Pancreas (tissue), 10 donors: ENCODE measurements around the gene TC2N. TPM values are rescaled to one million over a fixed set of nuclear protein-coding genes. Genes with fewer than 3 reads are reported as not detected.

Experiments
- ATAC-seq, 4 donors: fragments of 200-7000 bp; cut with Tn5 transposase; one replicate each; pipeline versions ENCODE4 v1.8.0 to v1.9.1; 2020; ENCODE audit warnings: mild to moderate bottlenecking in 4 of 4, moderate library complexity in 4 of 4
- DNase-seq, 6 donors: peaks; one replicate each; pipeline ENCODE4 v3.0.0-alpha.2; 2020
- FAIRE-seq: peaks from 2 replicates; lab custom pipeline; 2012; peaks lifted over from hg19 to GRCh38; lab: Jason Lieb, UNC
- H3K27ac ChIP-seq, 4 donors: fragments of 200-600 bp; sonication (generic); 1 replicate in 3 of 4; 2 replicates in 1 of 4; pipeline versions ENCODE4 v1.5.0 to v1.8.0; 2020
- H3K27me3 ChIP-seq, 4 donors: fragments of 200-600 bp; one replicate each; pipeline ENCODE4 v1.8.0; 2021
- H3K36me3 ChIP-seq, 3 donors: fragments of 200-600 bp; sonication (generic) in 1 of 3; one replicate each; pipeline versions ENCODE4 v1.5.0 to v1.8.0; 2020 to 2021
- H3K4me1 ChIP-seq, 3 donors: fragments of 200-600 bp; one replicate each; pipeline ENCODE4 v1.8.0; 2021
- H3K4me3 ChIP-seq, 4 donors: fragments of 200-600 bp; sonication (generic) in 2 of 4; one replicate each; pipeline versions ENCODE4 v1.5.0 to v1.8.0; 2020 to 2021
- H3K9me3 ChIP-seq, 4 donors: fragments of 200-600 bp; one replicate each; pipeline ENCODE4 v1.8.0; 2021
- WGBS, 2 donors: extraction: QIAGEN DNeasy Blood & Tissue Kit; methylation state at CpG; one replicate each; pipeline ENCODE4 v1.1.7; 2013; 5-methylcytosine and 5-hydroxymethylcytosine counted together
- intact Hi-C, 3 donors: fragments of 100-400 bp; cut with DNase I; formaldehyde crosslinking; loops; one replicate each; pipeline versions ENCODE4 v1.11.1 to v1.14.2; 2022
- polyA plus RNA-seq, 2 donors: library from polyadenylated mRNA; stranded (reverse); fragments of 200-250 nt; gene quantifications; one replicate each; pipeline ENCODE4 v1.2.3, GENCODE V29; 2013
- total RNA-seq, 6 donors: library from RNA; stranded (reverse); fragmentation: NEBNext Ultra II Directional in 4 of 6; extraction: Animal tissue kit (Norgen Biotek cat#: 25700) in 4 of 6; gene quantifications; one replicate each; pipeline versions ENCODE4 v1.2.1 to v1.2.4, GENCODE V29; 2021 to 2023
- TF ChIP-seq, protein P1 (sequence below), 4 donors: fragments of 200-600 bp; sonication (generic) in 3 of 4; IDR thresholded peaks; one replicate each; pipeline versions ENCODE4 v1.5.0 to v1.8.0; 2021; ENCODE audit warnings: antibody characterized with exemption in 4 of 4
- donor health status: healthy with polysubstance abuse.
- donor health status: DM: no; HTN: no; CAD: no; lungs with moderate emphysema.
- donor health status: DM: no; HTN: no; CAD: no.
- donor health status: control.
- donor health status: control.
- donor health status: Bipolar disorder and iron deficiency.
- donor health status: DM: yes; HTN: yes; CAD: no.
- donor health status: DM: no; HTN: no; CAD: no.
- donor health status: DM: no; HTN: no; CAD: no.
- donor health status: DM: yes; HTN: yes; CAD: no.

The TC2N gene
- total and polyA plus RNA-seq, 8 donors, result 23.9 to 215 (median 112) TPM

DNA sequence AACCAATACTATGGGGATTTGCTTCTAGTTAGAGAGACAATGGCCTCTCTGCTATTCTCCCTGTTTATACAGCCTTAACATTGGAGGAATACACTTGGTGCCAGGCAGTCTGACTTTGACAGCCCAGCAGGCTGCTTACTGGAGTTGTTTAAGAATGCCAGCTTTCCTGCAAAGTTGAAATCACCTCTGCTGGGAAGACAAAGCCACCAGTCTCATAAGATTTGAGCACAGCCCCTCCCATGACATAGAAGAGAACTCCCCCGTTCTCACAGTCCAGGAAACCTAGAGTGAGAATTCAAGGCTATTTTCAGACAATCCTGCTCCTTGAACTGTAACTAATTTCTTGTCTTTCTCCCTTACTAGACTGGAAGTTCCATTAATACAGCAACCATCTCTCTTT, 114.4 kb downstream of the TC2N start:
- H3K27me3 ChIP-seq, result no peaks in the 10 kb centered on the region
- WGBS, 2 donors, result 24 to 50% methylated on average over 1 of the region's 1 CpG
- H3K4me3 ChIP-seq, result no peak overlapping the region
- ATAC-seq, result peak in 2 of 4 donors; percentile 3 to 15
- H3K36me3 ChIP-seq, result no peaks in the 10 kb centered on the region
- no peak for FAIRE-seq
- peaks cover 47 to 52% (median 49%) of the 10 kb centered on the region in 3 donors for H3K4me1 ChIP-seq
- intact Hi-C loops, result loop anchor here in 1 of 3 donors (10.0 kb wide), 1 partner anchor 142 kb away; no protein-coding TSS in a partner anchor
- no peak for DNase-seq
- TF ChIP-seq, protein P1, sequence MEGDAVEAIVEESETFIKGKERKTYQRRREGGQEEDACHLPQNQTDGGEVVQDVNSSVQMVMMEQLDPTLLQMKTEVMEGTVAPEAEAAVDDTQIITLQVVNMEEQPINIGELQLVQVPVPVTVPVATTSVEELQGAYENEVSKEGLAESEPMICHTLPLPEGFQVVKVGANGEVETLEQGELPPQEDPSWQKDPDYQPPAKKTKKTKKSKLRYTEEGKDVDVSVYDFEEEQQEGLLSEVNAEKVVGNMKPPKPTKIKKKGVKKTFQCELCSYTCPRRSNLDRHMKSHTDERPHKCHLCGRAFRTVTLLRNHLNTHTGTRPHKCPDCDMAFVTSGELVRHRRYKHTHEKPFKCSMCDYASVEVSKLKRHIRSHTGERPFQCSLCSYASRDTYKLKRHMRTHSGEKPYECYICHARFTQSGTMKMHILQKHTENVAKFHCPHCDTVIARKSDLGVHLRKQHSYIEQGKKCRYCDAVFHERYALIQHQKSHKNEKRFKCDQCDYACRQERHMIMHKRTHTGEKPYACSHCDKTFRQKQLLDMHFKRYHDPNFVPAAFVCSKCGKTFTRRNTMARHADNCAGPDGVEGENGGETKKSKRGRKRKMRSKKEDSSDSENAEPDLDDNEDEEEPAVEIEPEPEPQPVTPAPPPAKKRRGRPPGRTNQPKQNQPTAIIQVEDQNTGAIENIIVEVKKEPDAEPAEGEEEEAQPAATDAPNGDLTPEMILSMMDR (IDR thresholded peaks at IDR 0.05), result no peak
- H3K27ac ChIP-seq, result peak overlapping the region in 3 of 4 donors; percentile 7 to 75 (median 64)
- no peaks in the 10 kb centered on the region for H3K9me3 ChIP-seq

DNA sequence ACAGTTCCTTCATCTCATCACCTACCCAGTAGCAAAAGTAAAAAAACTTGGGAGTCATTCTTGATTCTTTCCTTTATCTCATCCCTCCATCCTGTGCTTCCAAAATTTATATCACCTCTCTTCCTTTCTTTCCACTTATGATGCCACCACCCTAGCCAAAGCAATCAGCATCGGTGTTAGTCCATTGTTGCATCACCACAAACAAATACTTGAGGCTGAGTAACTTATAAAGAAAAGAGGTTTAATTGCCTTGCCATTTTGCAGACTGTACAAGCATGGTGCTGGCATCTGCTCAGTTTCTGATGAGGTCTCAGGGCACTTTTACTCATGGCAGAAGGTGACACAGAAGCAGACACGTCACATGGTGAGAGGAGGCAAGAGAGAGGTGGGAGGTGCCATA, 115.6 kb downstream of the TC2N start:
- DNase-seq (peak in 1 of 6 donors; percentile 44), ATAC-seq (no peak), FAIRE-seq (no peak)
- no peaks in the 10 kb centered on the region for H3K27me3 ChIP-seq
- TF ChIP-seq, protein P1 (IDR thresholded peaks at IDR 0.05), result no peak
- WGBS, 2 donors, result 48 to 54% methylated on average over 2 of the region's 2 CpGs
- H3K9me3 ChIP-seq, result no peaks in the 10 kb centered on the region
- no peak overlapping the region for H3K4me3 ChIP-seq
- intact Hi-C loops, result loop anchor here in 1 of 3 donors (10.0 kb wide), 1 partner anchor 143 kb away; no protein-coding TSS in a partner anchor
- H3K4me1 ChIP-seq, result peaks cover 38 to 40% (median 39%) of the 10 kb centered on the region in 3 donors
- H3K36me3 ChIP-seq, result no peaks in the 10 kb centered on the region
- no peak overlapping the region for H3K27ac ChIP-seq

DNA sequence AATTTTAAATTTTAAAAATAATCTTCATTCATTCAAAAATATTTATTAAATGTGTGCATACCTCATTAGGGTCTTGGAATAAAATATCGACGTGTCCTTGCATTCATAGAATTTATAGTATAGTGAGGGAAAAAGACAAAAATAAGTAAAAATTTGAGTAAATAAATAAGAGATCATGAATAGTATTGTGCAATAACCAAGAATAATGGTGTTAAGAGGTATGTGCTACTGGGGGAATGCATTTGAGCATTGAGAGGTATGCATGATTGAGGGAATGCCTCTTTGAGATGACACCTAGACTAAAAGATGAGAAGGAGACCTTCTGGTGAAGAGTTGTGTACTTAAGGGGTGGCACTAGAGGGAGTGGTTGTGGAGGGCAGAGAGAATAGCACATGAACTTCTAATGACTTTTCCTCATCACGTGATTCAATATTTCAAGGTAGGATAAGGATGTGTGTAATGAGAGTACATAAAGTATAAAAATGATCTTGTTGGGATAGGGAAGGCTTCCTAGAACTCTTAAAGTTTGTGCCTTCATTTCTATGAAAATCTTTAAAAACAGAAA, 116.6 kb downstream of the TC2N start:
- no peaks in the 10 kb centered on the region for H3K27me3 ChIP-seq
- WGBS, 2 donors, result 82 to 83% methylated on average over 3 of the region's 3 CpGs
- ATAC-seq (no peak), DNase-seq (no peak), FAIRE-seq (peak; percentile 34)
- intact Hi-C loops, result loop anchor here in 1 of 3 donors (10.0 kb wide), 1 partner anchor 144 kb away; no protein-coding TSS in a partner anchor
- no peaks in the 10 kb centered on the region for H3K9me3 ChIP-seq
- H3K27ac ChIP-seq, result no peak overlapping the region
- no peak overlapping the region for H3K4me3 ChIP-seq
- H3K36me3 ChIP-seq, result no peaks in the 10 kb centered on the region
- TF ChIP-seq, protein P1 (IDR thresholded peaks at IDR 0.05), result no peak
- peaks cover 29 to 35% (median 33%) of the 10 kb centered on the region in 3 donors for H3K4me1 ChIP-seq

DNA sequence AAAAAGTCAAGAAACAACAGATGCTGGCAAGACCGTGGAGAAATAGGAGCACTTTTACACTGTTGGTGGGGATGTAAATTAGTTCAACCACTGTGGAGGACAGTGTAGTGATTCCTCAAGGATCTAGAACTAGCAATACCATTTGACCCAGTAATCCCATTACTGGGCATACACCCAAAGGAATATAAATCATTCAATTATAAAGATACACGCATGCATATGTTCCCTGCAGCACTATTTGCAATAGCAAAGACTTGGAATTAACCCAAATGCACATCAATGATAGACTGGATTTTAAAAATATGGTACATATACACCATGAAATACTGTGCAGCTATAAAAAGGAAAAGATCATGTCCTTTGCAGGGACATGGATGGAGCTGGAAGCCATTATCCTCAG, 117.5 kb downstream of the TC2N start:
- ATAC-seq (no peak), FAIRE-seq (no peak), DNase-seq (no peak)
- 58 to 66% methylated on average over 2 of the region's 2 CpGs for WGBS, 2 donors
- Histone ChIP-seq H3K4me1 (peaks cover 20 to 33% (median 29%) of the 10 kb centered on the region in 3 donors), H3K27me3 (no peaks in the 10 kb centered on the region), H3K4me3 (no peak overlapping the region), H3K36me3 (no peaks in the 10 kb centered on the region), H3K27ac (no peak overlapping the region), H3K9me3 (no peaks in the 10 kb centered on the region)
- TF ChIP-seq, protein P1 (IDR thresholded peaks at IDR 0.05), result no peak
- intact Hi-C loops, result loop anchor here in 1 of 3 donors (10.0 kb wide), 1 partner anchor 145 kb away; no protein-coding TSS in a partner anchor

DNA sequence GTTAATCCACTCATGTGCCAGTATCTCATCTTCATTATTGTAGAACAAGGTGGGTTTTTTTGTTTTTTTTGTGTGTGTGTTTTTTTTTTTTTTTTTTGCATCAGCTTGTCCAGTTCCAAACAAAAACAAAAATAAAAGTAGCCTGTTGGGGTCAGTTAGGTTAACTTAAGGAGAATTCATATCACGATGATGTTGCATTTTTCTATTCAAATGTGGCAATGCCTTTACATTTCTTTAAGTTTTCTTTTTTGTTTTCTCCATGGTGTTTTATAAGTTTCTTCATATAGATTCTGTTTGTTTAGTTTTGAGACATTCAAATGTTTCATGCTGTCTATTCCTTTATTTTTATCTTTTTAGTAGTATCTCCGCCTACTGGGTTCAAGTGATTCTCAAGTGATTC, 119.3 kb downstream of the TC2N start:
- H3K36me3 ChIP-seq, result no peaks in the 10 kb centered on the region
- no peak overlapping the region for H3K4me3 ChIP-seq
- H3K27me3 ChIP-seq, result no peaks in the 10 kb centered on the region
- intact Hi-C loops, result no loop called here
- ATAC-seq, result no peak
- 94 to 99% methylated on average over 2 of the region's 2 CpGs for WGBS, 2 donors
- H3K4me1 ChIP-seq, result peaks cover 12 to 29% (median 24%) of the 10 kb centered on the region in 3 donors
- FAIRE-seq, result no peak
- H3K27ac ChIP-seq, result no peak overlapping the region
- no peaks in the 10 kb centered on the region for H3K9me3 ChIP-seq
- no peak for DNase-seq
- TF ChIP-seq, protein P1 (IDR thresholded peaks at IDR 0.05), result no peak
